HG03558 (cell line): ENCODE measurements around the gene ALS2CL.

Experiments used
- ATAC-seq: cut with Tn5 transposase; IDR thresholded peaks from one replicate; pipeline ENCODE4 v1.9.1; 2021; ENCODE audit warnings: moderate number of reproducible peaks; ENCODE audit not compliant: unreplicated experiment; ENCODE audit errors: extremely low read depth

ALS2CL gene

GRCh38 chr3:46649436-46649835 is 44.0 kb downstream of the ALS2CL start:
- ATAC-seq, result no peak

GRCh38 chr3:46648096-46648495 is 45.4 kb downstream of the ALS2CL start:
- ATAC-seq, result no peak

GRCh38 chr3:46646700-46647099 is 46.8 kb downstream of the ALS2CL start:
- ATAC-seq, result no peak

- no peak for ATAC-seq
Observed at GRCh38 chr3:46643701-46644100, 49.8 kb downstream of the ALS2CL start.

GRCh38 chr3:46642971-46643370 is 50.5 kb downstream of the ALS2CL start:
- ATAC-seq, result no peak

- no peak for ATAC-seq
Observed at GRCh38 chr3:46640927-46641326, 52.6 kb downstream of the ALS2CL start.

GRCh38 chr3:46639221-46639620 is 54.3 kb downstream of the ALS2CL start:
- ATAC-seq, result no peak

GRCh38 chr3:46634856-46635255 is 58.6 kb downstream of the ALS2CL start:
- no peak for ATAC-seq

GRCh38 chr3:46632792-46633191 is 60.7 kb downstream of the ALS2CL start:
- ATAC-seq, result no peak

GRCh38 chr3:46629551-46630517 is 63.6 kb downstream of the ALS2CL start:
- ATAC-seq, result no peak

- ATAC-seq, result no peak
Observed at GRCh38 chr3:46628901-46629369, 64.5 kb downstream of the ALS2CL start.

- ATAC-seq, result no peak
Observed at GRCh38 chr3:46627078-46627477, 66.4 kb downstream of the ALS2CL start.

GRCh38 chr3:46626039-46626438 is 67.4 kb downstream of the ALS2CL start:
- ATAC-seq, result no peak

- ATAC-seq, result no peak
Observed at GRCh38 chr3:46624975-46625490, 68.4 kb downstream of the ALS2CL start.

GRCh38 chr3:46624533-46624932 is 68.9 kb downstream of the ALS2CL start:
- ATAC-seq, result no peak

- ATAC-seq, result no peak
Observed at GRCh38 chr3:46619845-46620778, 73.4 kb downstream of the ALS2CL start.
